ENCODE results near the gene KCNJ18. TPM values are rescaled to one million over a fixed set of nuclear protein-coding genes. Genes with fewer than 3 reads are reported as not detected.
"Not testable (repeated sequence)": the region's sequence is repeated elsewhere in the genome, so short reads cannot be mapped to it uniquely, and the experiment has no call there.

The KCNJ18 gene
- total and polyA plus RNA-seq, 2 of the 13 experiments (the other 11 are each of a cell fraction or from before 2014, with no cell fraction given): not detected

- H3K4me3 ChIP-seq (replicated peaks in 1 of 3; ENCODE audit: insufficient read depth in 1 of 3, low read depth in 2 of 3, low read length in 3 of 3); H3K9me3 ChIP-seq (ENCODE audit: low read length); H4K20me1 ChIP-seq (ENCODE audit: insufficient read depth, low read length); H3K79me2 ChIP-seq (ENCODE audit: insufficient read depth, low read length); POLR2A ChIA-PET; H3K27ac ChIP-seq (ENCODE audit: extremely low read length, insufficient read depth, low read length); CTCF ChIA-PET (ENCODE audit: low intra/inter-chr PET ratio, low total read pairs); BruUV-seq (replicated peaks); ATAC-seq; in situ Hi-C loops (cut with HindIII; ENCODE audit: extremely low pct_ligation_motif_present, low pct_unique_long_range_greater_than_20kb); H3K9ac ChIP-seq (ENCODE audit: insufficient read depth, low read depth, low read length); H3K4me1 ChIP-seq (ENCODE audit: insufficient read depth, low read length); H3K27me3 ChIP-seq (ENCODE audit: control insufficient read depth in 1 of 2, insufficient read depth in 2 of 2, low read length in 2 of 2); intact Hi-C loops (cut with micrococcal nuclease; ENCODE audit: unreplicated experiment); DNase-seq (ENCODE audit: low spot score); H2AFZ ChIP-seq (ENCODE audit: low read length); FAIRE-seq; H3K4me2 ChIP-seq (ENCODE audit: low read depth, low read length); H3K36me3 ChIP-seq (replicated peaks in 1 of 2; ENCODE audit: control insufficient read depth in 1 of 2, insufficient read depth in 2 of 2, low read length in 2 of 2): not testable (repeated sequence)
Measured at GRCh38 chr17:21718971-21719370, 26.6 kb downstream of the KCNJ18 start.

- H3K27ac ChIP-seq (ENCODE audit: extremely low read length, insufficient read depth, low read length); H2AFZ ChIP-seq (ENCODE audit: low read length); BruUV-seq (replicated peaks); H3K9ac ChIP-seq (ENCODE audit: insufficient read depth, low read depth, low read length); H3K27me3 ChIP-seq (ENCODE audit: control insufficient read depth in 1 of 2, insufficient read depth in 2 of 2, low read length in 2 of 2); H3K4me3 ChIP-seq (replicated peaks in 1 of 3; ENCODE audit: insufficient read depth in 1 of 3, low read depth in 2 of 3, low read length in 3 of 3); H3K79me2 ChIP-seq (ENCODE audit: insufficient read depth, low read length); H3K36me3 ChIP-seq (replicated peaks in 1 of 2; ENCODE audit: control insufficient read depth in 1 of 2, insufficient read depth in 2 of 2, low read length in 2 of 2); H3K4me2 ChIP-seq (ENCODE audit: low read depth, low read length); ATAC-seq; POLR2A ChIA-PET; in situ Hi-C loops (cut with HindIII; ENCODE audit: extremely low pct_ligation_motif_present, low pct_unique_long_range_greater_than_20kb); CTCF ChIA-PET (ENCODE audit: low intra/inter-chr PET ratio, low total read pairs); H3K4me1 ChIP-seq (ENCODE audit: insufficient read depth, low read length); intact Hi-C loops (cut with micrococcal nuclease; ENCODE audit: unreplicated experiment); DNase-seq (ENCODE audit: low spot score); H3K9me3 ChIP-seq (ENCODE audit: low read length); FAIRE-seq; H4K20me1 ChIP-seq (ENCODE audit: insufficient read depth, low read length): not testable (repeated sequence)
- WGBS (ENCODE audit: low lambda C conversion rate): 10% methylated on average over 9 of the region's 12 CpGs
Measured at GRCh38 chr17:21719511-21720226, 27.3 kb downstream of the KCNJ18 start.

GRCh38 chr17:21720566-21720965 is 28.2 kb downstream of the KCNJ18 start:
- WGBS (ENCODE audit: low lambda C conversion rate): 7% methylated on average over 6 of the region's 8 CpGs
- H2AFZ ChIP-seq (ENCODE audit: low read length); in situ Hi-C loops (cut with HindIII; ENCODE audit: extremely low pct_ligation_motif_present, low pct_unique_long_range_greater_than_20kb); H3K4me1 ChIP-seq (ENCODE audit: insufficient read depth, low read length); H3K27me3 ChIP-seq (ENCODE audit: control insufficient read depth in 1 of 2, insufficient read depth in 2 of 2, low read length in 2 of 2); H3K27ac ChIP-seq (ENCODE audit: extremely low read length, insufficient read depth, low read length); H4K20me1 ChIP-seq (ENCODE audit: insufficient read depth, low read length); H3K9ac ChIP-seq (ENCODE audit: insufficient read depth, low read depth, low read length); H3K79me2 ChIP-seq (ENCODE audit: insufficient read depth, low read length); ATAC-seq; H3K9me3 ChIP-seq (ENCODE audit: low read length); intact Hi-C loops (cut with micrococcal nuclease; ENCODE audit: unreplicated experiment); H3K4me3 ChIP-seq (replicated peaks in 1 of 3; ENCODE audit: insufficient read depth in 1 of 3, low read depth in 2 of 3, low read length in 3 of 3); FAIRE-seq; DNase-seq (ENCODE audit: low spot score); POLR2A ChIA-PET; BruUV-seq (replicated peaks); H3K36me3 ChIP-seq (replicated peaks in 1 of 2; ENCODE audit: control insufficient read depth in 1 of 2, insufficient read depth in 2 of 2, low read length in 2 of 2); H3K4me2 ChIP-seq (ENCODE audit: low read depth, low read length); CTCF ChIA-PET (ENCODE audit: low intra/inter-chr PET ratio, low total read pairs): not testable (repeated sequence)

GRCh38 chr17:21722268-21722667 is 29.9 kb downstream of the KCNJ18 start:
- DNase-seq (ENCODE audit: low spot score); H3K9me3 ChIP-seq (ENCODE audit: low read length); H3K4me3 ChIP-seq (replicated peaks in 1 of 3; ENCODE audit: insufficient read depth in 1 of 3, low read depth in 2 of 3, low read length in 3 of 3); ATAC-seq; FAIRE-seq; CTCF ChIA-PET (ENCODE audit: low intra/inter-chr PET ratio, low total read pairs); in situ Hi-C loops (cut with HindIII; ENCODE audit: extremely low pct_ligation_motif_present, low pct_unique_long_range_greater_than_20kb); H3K9ac ChIP-seq (ENCODE audit: insufficient read depth, low read depth, low read length); H3K27me3 ChIP-seq (ENCODE audit: control insufficient read depth in 1 of 2, insufficient read depth in 2 of 2, low read length in 2 of 2); H3K4me2 ChIP-seq (ENCODE audit: low read depth, low read length); H4K20me1 ChIP-seq (ENCODE audit: insufficient read depth, low read length); intact Hi-C loops (cut with micrococcal nuclease; ENCODE audit: unreplicated experiment); POLR2A ChIA-PET; H2AFZ ChIP-seq (ENCODE audit: low read length); H3K4me1 ChIP-seq (ENCODE audit: insufficient read depth, low read length); H3K79me2 ChIP-seq (ENCODE audit: insufficient read depth, low read length); H3K36me3 ChIP-seq (replicated peaks in 1 of 2; ENCODE audit: control insufficient read depth in 1 of 2, insufficient read depth in 2 of 2, low read length in 2 of 2); BruUV-seq (replicated peaks); H3K27ac ChIP-seq (ENCODE audit: extremely low read length, insufficient read depth, low read length): not testable (repeated sequence)
- 6% methylated on average over 5 of the region's 7 CpGs for WGBS (ENCODE audit: low lambda C conversion rate)

Data from HepG2 (cell line).